T47D (cell line): ENCODE measurements around the gene FSTL4.

Source experiments
- DNase-seq, 2 experiments: peaks; one replicate each; pipeline versions ENCODE4 v3.0.0 to v3.0.0-alpha.2; 2011 to 2012; ENCODE audit warnings: low read depth in 1 of 2, low spot score in 1 of 2
- JUND ChIP-seq: IDR thresholded peaks from 2 replicates; pipeline ENCODE4 v1.6.1; 2012; ENCODE audit warnings: low read depth
- in situ Hi-C: cut with HindIII; loops from 2 replicates; pipeline ENCODE4 v1.10.0; 2016; ENCODE audit warnings: low sequenced_read_pairs, low pct_unique_long_range_greater_than_20kb

Gene FSTL4

GRCh38 chr5:133253070-133253469, 359.3 kb downstream of the FSTL4 start:
- TF ChIP-seq JUND = no peak
- in situ Hi-C loops = no loop called here
- DNase-seq = no peak

DNA sequence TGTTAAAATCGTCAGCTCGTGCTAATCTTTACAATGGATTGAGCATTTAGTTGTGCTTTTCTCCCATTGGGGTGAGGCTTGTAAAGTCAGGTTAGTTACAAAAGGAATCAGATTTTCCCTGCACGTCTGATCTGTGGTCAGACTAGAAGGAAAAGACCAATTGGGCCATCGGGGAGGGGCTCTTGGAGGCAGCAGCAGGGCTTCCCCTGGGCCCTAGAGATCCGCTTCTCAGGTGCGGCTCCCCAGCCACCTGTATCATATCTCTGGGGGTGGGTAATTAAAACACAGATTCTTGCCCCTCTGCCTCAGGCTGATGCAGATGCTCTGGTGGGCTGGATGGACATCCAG, 360.2 kb downstream of the FSTL4 start:
- no peak for DNase-seq
- in situ Hi-C loops = no loop called here
- TF ChIP-seq JUND = no peak

- no peak for DNase-seq
- in situ Hi-C loops = no loop called here
- TF ChIP-seq JUND = no peak
Measured at GRCh38 chr5:133251296-133252132, 360.8 kb downstream of the FSTL4 start.

- no peak for DNase-seq
- no peak for TF ChIP-seq JUND
- in situ Hi-C loops = no loop called here
Measured at GRCh38 chr5:133250527-133250926, 361.8 kb downstream of the FSTL4 start.

- DNase-seq = peak in 1 of 2 experiments; percentile 41
- TF ChIP-seq JUND = no peak
- in situ Hi-C loops = no loop called here
Measured at GRCh38 chr5:133249593-133249992, 362.7 kb downstream of the FSTL4 start.

DNA sequence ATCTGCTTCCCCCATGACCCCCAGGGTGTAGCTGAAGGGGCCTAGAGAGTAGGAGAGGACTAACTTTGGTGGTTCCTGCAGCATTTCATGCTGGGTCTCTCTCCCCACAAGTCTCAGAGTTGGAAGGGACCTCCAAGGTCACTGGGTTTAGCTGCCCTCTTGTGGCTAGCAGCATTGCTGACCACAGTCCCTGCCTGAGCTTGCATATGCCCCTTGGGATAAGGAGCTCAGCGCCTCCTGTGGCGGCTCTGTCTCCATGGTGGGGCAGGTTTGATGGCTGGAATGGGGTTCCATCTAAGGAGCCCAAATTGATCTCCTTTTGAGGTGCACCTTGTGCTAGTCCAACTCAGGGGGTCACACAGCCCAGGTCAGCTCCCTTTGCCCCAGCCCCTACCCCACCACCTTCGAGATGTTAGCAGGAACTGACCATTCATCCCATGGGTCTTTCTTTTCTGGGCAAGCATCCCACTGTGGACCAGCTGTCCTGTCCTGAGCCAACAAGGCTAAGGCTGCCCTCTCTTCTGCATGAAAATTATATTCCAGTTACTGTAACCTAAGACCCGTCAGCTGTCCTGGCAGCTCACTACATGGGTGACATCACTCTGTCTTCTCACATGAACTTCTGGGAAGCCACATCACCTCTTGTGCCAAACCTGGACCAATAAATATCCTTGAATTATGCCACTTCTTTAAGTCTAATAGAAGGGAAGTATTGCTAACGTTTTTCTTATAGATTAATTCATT, 364.3 kb downstream of the FSTL4 start:
- in situ Hi-C loops = no loop called here
- peak in 1 of 2 experiments; percentile 47 for DNase-seq
- TF ChIP-seq JUND = no peak

GRCh38 chr5:133247151-133247709, 365.1 kb downstream of the FSTL4 start:
- no peak for TF ChIP-seq JUND
- DNase-seq = peak; percentile 45 to 48
- in situ Hi-C loops = no loop called here

DNA sequence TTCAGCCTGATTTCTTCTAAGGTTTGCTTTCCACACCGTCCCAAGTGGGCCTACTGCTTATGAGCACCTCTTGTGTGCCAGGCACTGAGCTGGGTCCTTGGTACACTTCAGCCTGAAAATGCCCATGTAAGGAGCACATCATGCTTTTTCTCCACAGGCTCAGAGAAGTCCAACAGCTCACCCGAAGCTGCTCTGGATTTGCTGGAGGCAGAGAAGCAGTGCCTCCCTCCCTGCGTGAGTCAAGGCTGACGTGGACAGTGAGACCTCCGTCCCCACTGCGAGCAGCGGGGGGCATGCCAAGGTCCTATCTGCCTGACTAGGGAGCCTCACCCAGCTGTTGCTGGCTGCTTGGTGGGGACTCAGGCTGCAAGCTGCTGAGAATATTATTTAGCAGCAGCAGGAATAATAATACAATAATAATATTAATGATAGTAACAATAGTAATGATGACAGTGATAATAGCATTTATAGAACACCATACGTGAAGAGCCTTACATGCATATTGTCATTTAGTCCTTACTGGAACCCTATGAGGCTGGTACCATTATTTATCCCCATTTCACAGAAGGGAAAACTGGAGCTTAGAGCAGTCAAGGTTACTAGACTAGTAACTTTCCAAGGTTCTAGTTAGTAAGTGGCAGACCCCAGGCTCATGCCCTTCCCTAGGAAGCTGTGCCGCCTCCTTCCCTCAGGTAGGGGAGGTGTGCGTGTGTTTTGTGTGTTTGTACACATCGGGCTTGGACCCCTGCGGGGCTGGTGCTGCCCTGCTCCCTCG, 365.8 kb downstream of the FSTL4 start:
- no peak for DNase-seq
- in situ Hi-C loops = no loop called here
- no peak for TF ChIP-seq JUND

DNA sequence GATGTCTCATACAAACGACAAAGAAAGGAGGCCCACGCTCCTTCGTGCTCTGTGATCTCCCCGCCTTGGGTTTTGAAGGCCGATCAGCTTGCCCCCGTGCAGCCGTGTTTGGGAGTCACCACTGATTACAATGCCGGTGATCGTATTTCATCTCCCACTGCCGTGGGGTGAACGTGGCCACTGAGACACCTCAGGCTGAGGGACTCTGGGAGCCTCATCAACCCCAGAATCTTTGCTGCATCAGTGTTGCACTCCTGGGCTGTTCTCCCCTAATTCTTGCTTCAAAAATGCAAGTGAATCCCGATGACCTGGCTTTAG, 366.3 kb downstream of the FSTL4 start:
- in situ Hi-C loops = no loop called here
- DNase-seq = no peak
- TF ChIP-seq JUND = no peak

DNA sequence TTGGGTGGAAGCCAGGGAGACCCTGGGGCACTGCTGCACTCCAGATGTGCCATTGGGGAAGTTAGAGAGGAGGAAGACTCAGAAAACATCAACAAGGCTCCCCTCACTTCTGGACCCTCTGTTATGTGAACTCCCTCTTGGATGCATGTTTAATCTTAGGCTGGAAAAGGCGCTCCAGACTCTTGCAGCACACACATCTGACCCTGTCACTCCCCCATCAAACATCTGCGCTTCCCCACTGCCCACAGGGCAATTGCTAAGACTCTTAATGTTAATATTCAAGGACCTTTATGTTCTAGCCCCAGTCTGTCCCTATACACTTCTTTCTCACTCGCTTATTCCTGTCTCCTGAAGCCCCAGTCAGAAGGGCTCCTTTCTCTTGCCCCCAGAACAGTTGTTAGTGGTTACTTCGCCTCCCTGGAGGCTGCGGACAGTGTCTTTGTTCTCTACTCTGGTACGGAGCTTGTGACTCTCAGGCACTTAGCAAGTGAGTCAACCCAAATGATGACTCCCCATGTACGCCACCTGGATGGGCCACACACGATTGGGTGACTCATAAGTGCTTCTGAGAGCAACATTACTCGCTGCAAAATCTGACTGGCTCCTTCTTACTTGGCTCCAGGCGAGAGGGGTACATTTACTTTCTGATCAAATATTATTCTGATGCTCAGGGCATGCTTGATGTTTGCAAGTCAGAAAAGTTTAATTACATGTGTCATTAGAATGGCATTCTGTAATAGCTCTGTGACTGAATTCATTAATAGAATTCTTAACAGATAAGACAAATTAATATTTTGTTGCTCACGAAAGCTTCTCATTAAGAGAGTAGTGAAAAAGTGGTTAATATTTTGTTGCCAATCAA, 366.9 kb downstream of the FSTL4 start:
- no peak for DNase-seq
- in situ Hi-C loops = no loop called here
- no peak for TF ChIP-seq JUND

- in situ Hi-C loops = no loop called here
- TF ChIP-seq JUND = no peak
- no peak for DNase-seq
Measured at GRCh38 chr5:133244242-133244641, 368.1 kb downstream of the FSTL4 start.

- in situ Hi-C loops = no loop called here
- DNase-seq = no peak
- no peak for TF ChIP-seq JUND
Measured at GRCh38 chr5:133243196-133243595, 369.1 kb downstream of the FSTL4 start.
